Fibroblast of lung (primary cell): Measurements from ENCODE around the gene MELTF. TPM values are rescaled to one million over a fixed set of nuclear protein-coding genes. Genes with fewer than 3 reads are reported as not detected.

Source experiments
- DNase-seq, 2 donors: peaks; one replicate each; pipeline versions ENCODE4 v3.0.0 to v3.0.0-alpha.2; 2010; ENCODE audit warnings: low read depth in 2 of 2
- H2AFZ ChIP-seq: 2 replicates; pipeline ENCODE4 v1.5.1; 2012; ENCODE audit warnings: low read length, control low read depth, inconsistent platforms
- H3K27ac ChIP-seq: 2 replicates; pipeline ENCODE4 v1.5.1; 2011; ENCODE audit warnings: low read length, control low read depth; ENCODE audit not compliant: insufficient read depth
- H3K27me3 ChIP-seq: 2 replicates; pipeline ENCODE4 v1.5.1; 2011; ENCODE audit warnings: mild to moderate bottlenecking, low read length; ENCODE audit not compliant: control insufficient read depth, insufficient read depth
- H3K36me3 ChIP-seq: 2 replicates; pipeline ENCODE4 v1.5.1; 2011; ENCODE audit warnings: low read length; ENCODE audit not compliant: control insufficient read depth, insufficient read depth
- H3K4me1 ChIP-seq: 2 replicates; pipeline ENCODE4 v1.5.1; 2011; ENCODE audit warnings: low read length; ENCODE audit not compliant: control insufficient read depth, insufficient read depth; ENCODE audit errors: extremely low read depth
- H3K4me2 ChIP-seq: 2 replicates; pipeline ENCODE4 v1.5.1; 2011; ENCODE audit warnings: low read length, control low read depth; ENCODE audit not compliant: insufficient read depth; ENCODE audit errors: extremely low read depth
- H3K4me3 ChIP-seq, 4 experiments: fragments of 200-600 bp in 1 of 4; sonication (generic) in 1 of 4; replicated peaks in 1 of 4; 2 replicates each; pipeline ENCODE4 v1.5.1; 2011 to 2016; ENCODE audit warnings: low read length in 4 of 4, low read depth in 3 of 4, mild to moderate bottlenecking in 3 of 4, control low read depth in 2 of 4, inconsistent platforms in 1 of 4, mixed read lengths in 1 of 4; ENCODE audit not compliant: insufficient read depth in 1 of 4; ENCODE audit errors: control extremely low read depth in 1 of 4
- H3K79me2 ChIP-seq: 2 replicates; pipeline ENCODE4 v1.5.1; 2012; ENCODE audit warnings: mild to moderate bottlenecking, low read length, inconsistent platforms; ENCODE audit not compliant: control insufficient read depth, insufficient read depth
- H3K9ac ChIP-seq: 2 replicates; pipeline ENCODE4 v1.5.1; 2011; ENCODE audit warnings: mild to moderate bottlenecking, low read length, control low read depth; ENCODE audit not compliant: insufficient read depth
- H3K9me3 ChIP-seq: 2 replicates; pipeline ENCODE4 v1.5.1; 2012; ENCODE audit warnings: low read depth, low read length; ENCODE audit not compliant: control insufficient read depth, insufficient read depth
- H4K20me1 ChIP-seq: 2 replicates; pipeline ENCODE4 v1.5.1; 2011; ENCODE audit warnings: low read length; ENCODE audit not compliant: control insufficient read depth, insufficient read depth; ENCODE audit errors: extremely low read depth
- EZH2 ChIP-seq: IDR thresholded peaks from 2 replicates; pipeline ENCODE4 v1.5.1; 2012; ENCODE audit warnings: low read length, control low read depth, mild to moderate bottlenecking; ENCODE audit errors: missing control alignments
- polyA plus RNA-seq, 2 donors: library from polyadenylated mRNA; depleted of rRNA in 1 of 2; stranded (reverse) in 1 of 2; unstranded in 1 of 2; fragments of >200 nt; gene quantifications; 2 replicates each; pipeline ENCODE4 v1.2.1, GENCODE V29; 2011 to 2012; ENCODE audit warnings: missing spikeins in 1 of 2
- total RNA-seq: library from RNA; depleted of rRNA; stranded (reverse); fragments of >200 nt; gene quantifications from 2 replicates; pipeline ENCODE4 v1.2.1, GENCODE V29; 2014
- TF ChIP-seq, protein P1 (sequence below), 2 donors: IDR thresholded peaks in 1 of 2; conservative IDR thresholded peaks in 1 of 2; 1 replicate in 1 of 2; 2 replicates in 1 of 2; pipeline ENCODE4 v1.5.1; 2011 to 2012; ENCODE audit warnings: low read length in 2 of 2, control low read depth in 1 of 2, inconsistent platforms in 1 of 2, low read depth in 1 of 2, mild to moderate bottlenecking in 1 of 2

The MELTF gene
- total and polyA plus RNA-seq, 2 donors (not counting 1 experiment from before 2014, with no cell fraction given) = 2.7 to 5.0 TPM

DNA sequence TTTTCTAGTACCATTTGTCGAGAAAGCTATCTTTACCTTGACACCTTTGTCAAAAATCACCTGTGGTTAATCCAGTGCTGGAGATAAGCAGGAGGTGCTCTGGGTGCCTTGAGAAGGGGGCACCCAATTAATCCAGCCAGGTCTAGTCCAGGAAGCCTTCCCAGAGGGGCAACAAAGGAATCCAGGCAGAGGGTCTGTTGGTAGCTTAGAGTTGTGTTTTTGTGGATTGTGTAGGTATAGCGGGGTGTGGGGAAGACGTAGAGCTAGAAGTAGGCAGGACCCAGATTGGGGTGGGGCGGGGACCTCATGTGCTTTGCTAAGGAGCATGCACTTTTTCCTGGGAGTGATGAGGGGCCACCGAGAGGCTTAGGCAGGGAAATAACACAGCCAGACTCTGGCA, 55.0 kb downstream of the MELTF start:
- no peaks in the 10 kb centered on the region for H4K20me1 ChIP-seq
- H3K9me3 ChIP-seq = no peaks in the 10 kb centered on the region
- H3K4me1 ChIP-seq = no peaks in the 10 kb centered on the region
- H3K27me3 ChIP-seq = no peaks in the 10 kb centered on the region
- no peak overlapping the region for H2AFZ ChIP-seq
- H3K4me3 ChIP-seq = no peak overlapping the region
- no peak for DNase-seq
- H3K36me3 ChIP-seq = no peaks in the 10 kb centered on the region
- H3K79me2 ChIP-seq = no peaks in the 10 kb centered on the region
- no peak overlapping the region for H3K27ac ChIP-seq
- no peak overlapping the region for H3K9ac ChIP-seq
- TF ChIP-seq, protein P1, sequence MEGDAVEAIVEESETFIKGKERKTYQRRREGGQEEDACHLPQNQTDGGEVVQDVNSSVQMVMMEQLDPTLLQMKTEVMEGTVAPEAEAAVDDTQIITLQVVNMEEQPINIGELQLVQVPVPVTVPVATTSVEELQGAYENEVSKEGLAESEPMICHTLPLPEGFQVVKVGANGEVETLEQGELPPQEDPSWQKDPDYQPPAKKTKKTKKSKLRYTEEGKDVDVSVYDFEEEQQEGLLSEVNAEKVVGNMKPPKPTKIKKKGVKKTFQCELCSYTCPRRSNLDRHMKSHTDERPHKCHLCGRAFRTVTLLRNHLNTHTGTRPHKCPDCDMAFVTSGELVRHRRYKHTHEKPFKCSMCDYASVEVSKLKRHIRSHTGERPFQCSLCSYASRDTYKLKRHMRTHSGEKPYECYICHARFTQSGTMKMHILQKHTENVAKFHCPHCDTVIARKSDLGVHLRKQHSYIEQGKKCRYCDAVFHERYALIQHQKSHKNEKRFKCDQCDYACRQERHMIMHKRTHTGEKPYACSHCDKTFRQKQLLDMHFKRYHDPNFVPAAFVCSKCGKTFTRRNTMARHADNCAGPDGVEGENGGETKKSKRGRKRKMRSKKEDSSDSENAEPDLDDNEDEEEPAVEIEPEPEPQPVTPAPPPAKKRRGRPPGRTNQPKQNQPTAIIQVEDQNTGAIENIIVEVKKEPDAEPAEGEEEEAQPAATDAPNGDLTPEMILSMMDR (conservative IDR thresholded peaks at IDR 0.05 in 1 of 2, IDR thresholded peaks at IDR 0.05 in 1 of 2; ENCODE audit: low read depth in 1 of 2, low read length in 2 of 2) = no peak
- no peak for TF ChIP-seq EZH2
- H3K4me2 ChIP-seq = no peak overlapping the region

DNA sequence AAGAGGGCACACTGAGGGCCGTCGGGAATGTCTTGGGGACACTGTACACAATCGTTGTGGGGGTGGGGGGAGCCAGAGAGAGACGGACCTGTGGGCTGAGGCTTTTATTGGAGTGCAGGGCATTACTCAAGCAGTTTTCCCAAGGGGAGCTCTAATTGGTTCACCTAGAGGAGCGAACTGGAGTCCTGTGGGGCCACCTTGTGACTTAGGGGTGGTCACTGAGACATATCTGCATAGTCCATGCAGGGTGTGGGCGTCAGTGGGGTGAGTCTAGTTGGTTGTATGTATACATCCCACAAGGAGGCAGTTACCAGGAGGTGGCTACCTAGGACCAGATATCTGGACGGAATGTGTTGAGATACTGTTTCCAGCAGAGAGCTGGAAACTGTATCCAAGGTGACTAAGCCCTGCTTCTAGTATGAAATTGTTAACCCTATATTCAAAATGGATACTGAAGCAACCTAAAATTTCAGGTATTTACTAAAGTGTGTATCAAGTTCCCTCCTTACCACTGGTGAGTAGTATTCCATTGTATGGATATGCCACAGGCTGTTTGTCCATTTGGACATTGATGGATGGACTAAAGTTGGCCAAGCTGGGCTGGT, 58.4 kb downstream of the MELTF start:
- H3K9me3 ChIP-seq = no peaks in the 10 kb centered on the region
- H2AFZ ChIP-seq = no peak overlapping the region
- H4K20me1 ChIP-seq = no peaks in the 10 kb centered on the region
- DNase-seq = no peak
- H3K4me2 ChIP-seq = no peak overlapping the region
- H3K4me3 ChIP-seq = no peak overlapping the region
- H3K27me3 ChIP-seq = no peaks in the 10 kb centered on the region
- no peak overlapping the region for H3K27ac ChIP-seq
- no peak overlapping the region for H3K9ac ChIP-seq
- TF ChIP-seq EZH2 = no peak
- TF ChIP-seq, protein P1 (conservative IDR thresholded peaks at IDR 0.05 in 1 of 2, IDR thresholded peaks at IDR 0.05 in 1 of 2; ENCODE audit: low read depth in 1 of 2, low read length in 2 of 2) = no peak
- no peaks in the 10 kb centered on the region for H3K36me3 ChIP-seq
- H3K79me2 ChIP-seq = no peaks in the 10 kb centered on the region
- no peaks in the 10 kb centered on the region for H3K4me1 ChIP-seq

DNA sequence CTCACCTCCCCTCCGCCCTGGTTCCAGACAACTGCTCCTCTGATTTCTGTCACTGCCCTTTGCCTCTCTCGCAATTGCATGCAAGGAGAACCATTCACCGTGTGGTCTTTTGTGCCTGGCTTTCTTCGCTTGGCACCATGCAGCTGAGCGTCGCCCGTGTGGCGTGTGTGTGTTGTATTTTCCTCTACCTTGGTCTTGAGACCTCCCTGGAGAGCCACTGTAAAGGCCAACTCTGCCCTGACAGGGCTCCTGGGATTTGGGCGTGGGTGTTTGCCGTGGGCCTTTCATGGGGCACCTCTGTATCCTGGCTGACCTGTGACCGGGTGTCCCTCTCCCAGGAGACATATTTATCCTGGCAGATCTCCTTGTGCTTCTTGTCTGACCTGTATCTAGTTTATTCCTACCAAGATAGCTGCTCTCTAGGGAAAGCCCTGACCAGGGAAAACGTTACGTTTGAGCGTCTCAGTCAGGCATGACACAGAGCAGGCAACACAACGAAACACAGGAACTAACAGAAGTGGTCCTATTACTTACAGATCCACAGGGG, 59.0 kb downstream of the MELTF start:
- Histone ChIP-seq H2AFZ (no peak overlapping the region), H3K4me2 (no peak overlapping the region), H3K4me1 (no peaks in the 10 kb centered on the region), H3K79me2 (no peaks in the 10 kb centered on the region), H3K36me3 (no peaks in the 10 kb centered on the region), H3K4me3 (no peak overlapping the region), H4K20me1 (no peaks in the 10 kb centered on the region), H3K9ac (no peak overlapping the region), H3K27ac (no peak overlapping the region), H3K9me3 (no peaks in the 10 kb centered on the region), H3K27me3 (no peaks in the 10 kb centered on the region)
- TF ChIP-seq EZH2 = no peak
- TF ChIP-seq, protein P1 (conservative IDR thresholded peaks at IDR 0.05 in 1 of 2, IDR thresholded peaks at IDR 0.05 in 1 of 2; ENCODE audit: low read depth in 1 of 2, low read length in 2 of 2) = no peak
- DNase-seq = no peak
